Liver (tissue), 9 donors: ENCODE measurements around the gene COG2. TPM values are rescaled to one million over a fixed set of nuclear protein-coding genes. Genes with fewer than 3 reads are reported as not detected.

Source experiments
- DNase-seq: peaks from one replicate; pipeline ENCODE4 v3.0.0-alpha.2; 2017; ENCODE audit warnings: low spot score
- H3K27ac ChIP-seq, 2 donors: one replicate each; pipeline ENCODE4 v1.7.0; 2013; ENCODE audit warnings: inconsistent platforms in 2 of 2, low read length in 2 of 2, control low read depth in 1 of 2, low read depth in 1 of 2, mild to moderate bottlenecking in 1 of 2
- H3K27me3 ChIP-seq, 4 donors: one replicate each; pipeline versions ENCODE4 v1.6.1 to v1.7.0; 2013; ENCODE audit warnings: low read length in 3 of 4, inconsistent platforms in 1 of 4, mild to moderate bottlenecking in 1 of 4, moderate library complexity in 1 of 4; ENCODE audit not compliant: control insufficient read depth in 4 of 4, insufficient read depth in 4 of 4
- H3K36me3 ChIP-seq, 4 donors: one replicate each; pipeline versions ENCODE4 v1.6.1 to v1.7.0; 2013; ENCODE audit warnings: low read length in 3 of 4, mild to moderate bottlenecking in 3 of 4, low read depth in 1 of 4, moderate library complexity in 1 of 4; ENCODE audit not compliant: control insufficient read depth in 4 of 4, insufficient read depth in 3 of 4
- H3K4me1 ChIP-seq, 4 donors: one replicate each; pipeline versions ENCODE4 v1.6.1 to v1.7.0; 2013; ENCODE audit warnings: low read length in 3 of 4, mild to moderate bottlenecking in 3 of 4, moderate library complexity in 1 of 4; ENCODE audit not compliant: control insufficient read depth in 4 of 4, insufficient read depth in 4 of 4
- H3K4me3 ChIP-seq, 3 donors: one replicate each; pipeline versions ENCODE4 v1.6.1 to v1.7.0; 2013; ENCODE audit warnings: low read length in 3 of 3, control low read depth in 1 of 3, low read depth in 1 of 3, mild to moderate bottlenecking in 1 of 3
- H3K9ac ChIP-seq, 2 donors: one replicate each; pipeline ENCODE4 v1.7.0; 2013; ENCODE audit warnings: low read length in 2 of 2, mild to moderate bottlenecking in 2 of 2, moderate library complexity in 2 of 2, control low read depth in 1 of 2, low read depth in 1 of 2
- H3K9me3 ChIP-seq, 4 donors: one replicate each; pipeline versions ENCODE4 v1.6.1 to v1.7.0; 2013; ENCODE audit warnings: low read length in 3 of 4; ENCODE audit not compliant: control insufficient read depth in 4 of 4
- ATF3 ChIP-seq: IDR thresholded peaks from 2 replicates; pipeline ENCODE4 v1.6.1; 2016; ENCODE audit warnings: antibody characterized with exemption
- CTCF ChIP-seq: fragments of 150-350 bp; IDR thresholded peaks from 2 replicates; pipeline ENCODE4 v1.5.1; 2017; ENCODE audit warnings: improper control_type of control experiment, low read depth, low read length; ENCODE audit not compliant: missing input control
- EGR1 ChIP-seq, 2 donors: IDR thresholded peaks; 2 replicates each; pipeline ENCODE4 v1.6.1; 2016 to 2018; ENCODE audit warnings: antibody characterized with exemption in 2 of 2, low read depth in 2 of 2
- FOXA1 ChIP-seq: IDR thresholded peaks from 2 replicates; pipeline ENCODE4 v1.6.1; 2016; ENCODE audit warnings: antibody characterized with exemption
- FOXA2 ChIP-seq: IDR thresholded peaks from 2 replicates; pipeline ENCODE4 v1.6.1; 2016; ENCODE audit warnings: antibody characterized with exemption
- GABPA ChIP-seq, 2 donors: IDR thresholded peaks in 1 of 2; conservative IDR thresholded peaks in 1 of 2; 2 replicates each; pipeline ENCODE4 v1.6.1; 2016; ENCODE audit warnings: antibody characterized with exemption in 2 of 2, mild to moderate bottlenecking in 1 of 2, moderate library complexity in 1 of 2
- HNF4A ChIP-seq, 2 donors: conservative IDR thresholded peaks; 2 replicates each; pipeline ENCODE4 v1.6.1; 2016; ENCODE audit warnings: antibody characterized with exemption in 2 of 2, mild to moderate bottlenecking in 2 of 2
- HNF4G ChIP-seq: IDR thresholded peaks from 2 replicates; pipeline ENCODE4 v1.6.1; 2016; ENCODE audit warnings: antibody characterized with exemption
- RAD21 ChIP-seq, 2 donors: IDR thresholded peaks; 2 replicates each; pipeline ENCODE4 v1.6.1; 2016; ENCODE audit warnings: antibody characterized with exemption in 2 of 2, mild to moderate bottlenecking in 2 of 2
- RXRA ChIP-seq, 2 donors: IDR thresholded peaks; 2 replicates each; pipeline ENCODE4 v1.6.1; 2017 to 2018; ENCODE audit warnings: antibody characterized with exemption in 2 of 2, mild to moderate bottlenecking in 1 of 2
- SP1 ChIP-seq: IDR thresholded peaks from 2 replicates; pipeline ENCODE4 v1.6.1; 2018; ENCODE audit warnings: antibody characterized with exemption, mild to moderate bottlenecking
- TAF1 ChIP-seq: conservative IDR thresholded peaks from 2 replicates; pipeline ENCODE4 v1.6.1; 2016; ENCODE audit warnings: antibody characterized with exemption, mild to moderate bottlenecking
- YY1 ChIP-seq: IDR thresholded peaks from 2 replicates; pipeline ENCODE4 v1.6.1; 2016; ENCODE audit warnings: antibody characterized with exemption, mild to moderate bottlenecking
- ZBTB33 ChIP-seq: IDR thresholded peaks from 2 replicates; pipeline ENCODE4 v1.6.1; 2016; ENCODE audit warnings: antibody characterized with exemption
- WGBS: extraction: QIAGEN DNeasy Blood & Tissue Kit; methylation state at CpG from one replicate; pipeline ENCODE4 v1.1.7; 2013; 5-methylcytosine and 5-hydroxymethylcytosine counted together
- polyA plus RNA-seq, 2 donors: library from polyadenylated mRNA; stranded (reverse) in 1 of 2; unstranded in 1 of 2; fragments of 200-250 nt in 1 of 2; fragments of >200 nt in 1 of 2; fragmentation: Nextera tagmentation in 1 of 2; extraction: Ambion mirVana in 1 of 2; gene quantifications; one replicate each; pipeline versions ENCODE4 v1.2.1 to v1.2.3, GENCODE V29; 2013 to 2015
- total RNA-seq, 2 donors: library from RNA; depleted of rRNA; stranded (reverse); fragments of >200 nt; gene quantifications; one replicate each; pipeline ENCODE4 v1.2.3, GENCODE V29; 2014
- TF ChIP-seq, protein P1 (sequence below): IDR thresholded peaks from 2 replicates; pipeline ENCODE4 v1.6.1; 2016; ENCODE audit warnings: antibody characterized with exemption, mild to moderate bottlenecking
- TF ChIP-seq, protein P2 (sequence below): IDR thresholded peaks from 2 replicates; pipeline ENCODE4 v1.6.1; 2016; ENCODE audit warnings: antibody characterized with exemption
- donor health status: healthy.
- donor health status: healthy.
- donor health status: healthy.
- donor health status: healthy.
- donor health status: healthy.

Gene COG2
- total and polyA plus RNA-seq, 4 donors: 6.4 to 16.1 (median 14.3) TPM

GRCh38 chr1:230636575-230637148 is 5.6 kb upstream of the COG2 start:
- TF ChIP-seq SP1: no peak
- no peak for TF ChIP-seq RXRA (IDR thresholded peaks at IDR 0.05)
- TF ChIP-seq GABPA (IDR thresholded peaks at IDR 0.05 in 1 of 2, conservative IDR thresholded peaks at IDR 0.05 in 1 of 2): no peak
- no peak for TF ChIP-seq EGR1 (IDR thresholded peaks at IDR 0.05; ENCODE audit: low read depth in 2 of 2)
- no peak for TF ChIP-seq HNF4A (conservative IDR thresholded peaks at IDR 0.05)
- TF ChIP-seq, protein P1, sequence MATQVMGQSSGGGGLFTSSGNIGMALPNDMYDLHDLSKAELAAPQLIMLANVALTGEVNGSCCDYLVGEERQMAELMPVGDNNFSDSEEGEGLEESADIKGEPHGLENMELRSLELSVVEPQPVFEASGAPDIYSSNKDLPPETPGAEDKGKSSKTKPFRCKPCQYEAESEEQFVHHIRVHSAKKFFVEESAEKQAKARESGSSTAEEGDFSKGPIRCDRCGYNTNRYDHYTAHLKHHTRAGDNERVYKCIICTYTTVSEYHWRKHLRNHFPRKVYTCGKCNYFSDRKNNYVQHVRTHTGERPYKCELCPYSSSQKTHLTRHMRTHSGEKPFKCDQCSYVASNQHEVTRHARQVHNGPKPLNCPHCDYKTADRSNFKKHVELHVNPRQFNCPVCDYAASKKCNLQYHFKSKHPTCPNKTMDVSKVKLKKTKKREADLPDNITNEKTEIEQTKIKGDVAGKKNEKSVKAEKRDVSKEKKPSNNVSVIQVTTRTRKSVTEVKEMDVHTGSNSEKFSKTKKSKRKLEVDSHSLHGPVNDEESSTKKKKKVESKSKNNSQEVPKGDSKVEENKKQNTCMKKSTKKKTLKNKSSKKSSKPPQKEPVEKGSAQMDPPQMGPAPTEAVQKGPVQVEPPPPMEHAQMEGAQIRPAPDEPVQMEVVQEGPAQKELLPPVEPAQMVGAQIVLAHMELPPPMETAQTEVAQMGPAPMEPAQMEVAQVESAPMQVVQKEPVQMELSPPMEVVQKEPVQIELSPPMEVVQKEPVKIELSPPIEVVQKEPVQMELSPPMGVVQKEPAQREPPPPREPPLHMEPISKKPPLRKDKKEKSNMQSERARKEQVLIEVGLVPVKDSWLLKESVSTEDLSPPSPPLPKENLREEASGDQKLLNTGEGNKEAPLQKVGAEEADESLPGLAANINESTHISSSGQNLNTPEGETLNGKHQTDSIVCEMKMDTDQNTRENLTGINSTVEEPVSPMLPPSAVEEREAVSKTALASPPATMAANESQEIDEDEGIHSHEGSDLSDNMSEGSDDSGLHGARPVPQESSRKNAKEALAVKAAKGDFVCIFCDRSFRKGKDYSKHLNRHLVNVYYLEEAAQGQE: no peak
- TF ChIP-seq CTCF: no peak
- no peaks in the 10 kb centered on the region for H3K9me3 ChIP-seq
- no peak overlapping the region for H3K4me3 ChIP-seq
- no peak overlapping the region for H3K27ac ChIP-seq
- H3K9ac ChIP-seq: no peak overlapping the region
- 85% methylated on average over 7 of the region's 7 CpGs for WGBS
- no peaks in the 10 kb centered on the region for H3K36me3 ChIP-seq
- no peak for DNase-seq
- H3K4me1 ChIP-seq: peaks cover 2 to 20% (median 16%) of the 10 kb centered on the region in 4 donors
- H3K27me3 ChIP-seq: no peaks in the 10 kb centered on the region

DNA sequence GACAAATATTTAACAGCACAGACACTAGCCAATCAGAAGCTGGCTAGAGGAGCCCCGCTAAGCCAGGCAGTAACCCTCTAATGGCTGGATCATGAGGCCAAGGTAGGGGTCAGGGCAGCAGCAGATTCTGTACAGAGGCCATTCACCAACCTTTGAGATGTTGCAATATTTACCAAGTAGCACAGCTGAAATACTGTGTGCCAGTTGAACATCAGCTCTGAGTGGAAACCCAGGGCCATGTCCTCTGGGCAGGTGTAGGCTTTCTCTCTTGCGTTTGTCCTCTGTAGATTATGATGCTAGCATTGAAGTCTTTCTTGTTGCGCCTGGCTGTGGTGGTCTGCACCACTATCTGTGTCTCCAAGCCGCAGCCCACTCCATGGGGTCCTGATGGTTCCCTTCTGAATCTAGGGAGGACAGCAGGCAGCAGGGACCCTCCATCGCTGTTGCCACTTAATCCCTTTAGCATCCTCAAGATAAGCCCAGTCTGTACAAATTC is 2.5 kb upstream of the COG2 start:
- WGBS: 46% methylated on average over 5 of the region's 5 CpGs
- H3K4me1 ChIP-seq: peaks cover 13 to 45% (median 38%) of the 10 kb centered on the region in 4 donors
- H3K27ac ChIP-seq: no peak overlapping the region
- TF ChIP-seq EGR1 (IDR thresholded peaks at IDR 0.05; ENCODE audit: low read depth in 2 of 2): no peak
- TF ChIP-seq, protein P2, sequence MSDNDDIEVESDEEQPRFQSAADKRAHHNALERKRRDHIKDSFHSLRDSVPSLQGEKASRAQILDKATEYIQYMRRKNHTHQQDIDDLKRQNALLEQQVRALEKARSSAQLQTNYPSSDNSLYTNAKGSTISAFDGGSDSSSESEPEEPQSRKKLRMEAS: peak; percentile 62
- peak; percentile 94 for TF ChIP-seq FOXA1
- TF ChIP-seq CTCF: no peak
- TF ChIP-seq HNF4A (conservative IDR thresholded peaks at IDR 0.05): peak; percentile 80 to 86
- peak; percentile 72 for TF ChIP-seq ZBTB33
- peak; percentile 96 for TF ChIP-seq FOXA2
- TF ChIP-seq RXRA (IDR thresholded peaks at IDR 0.05): peak; percentile 96
- TF ChIP-seq RAD21 (IDR thresholded peaks at IDR 0.05): peak in 1 of 2 donors; percentile 44
- no peak for TF ChIP-seq TAF1
- peak; percentile 85 for TF ChIP-seq SP1
- peak; percentile 45 for TF ChIP-seq ATF3
- TF ChIP-seq GABPA (IDR thresholded peaks at IDR 0.05 in 1 of 2, conservative IDR thresholded peaks at IDR 0.05 in 1 of 2): peak in 1 of 2 donors; percentile 10
- TF ChIP-seq YY1: peak; percentile 90
- peak; percentile 7 for TF ChIP-seq HNF4G
- TF ChIP-seq, protein P1: peak; percentile 60

More for the DNA sequence above, 2.5 kb upstream of the COG2 start:
- DNase-seq: no peak
- H3K36me3 ChIP-seq: no peaks in the 10 kb centered on the region
- no peaks in the 10 kb centered on the region for H3K27me3 ChIP-seq
- H3K4me3 ChIP-seq: no peak overlapping the region
- H3K9ac ChIP-seq: no peak overlapping the region
- H3K9me3 ChIP-seq: no peaks in the 10 kb centered on the region
